BE2C (cell line): Measurements from ENCODE around the gene VASH1.
A peak's percentile ranks its signal among the peaks of the same experiment; 100 is the strongest.

Source experiments
- DNase-seq: peaks from one replicate; pipeline ENCODE4 v3.0.0-alpha.2; 2020
- H3K27me3 ChIP-seq: fragments of 250-450 bp; sonication (Bioruptor Pico); 2 replicates; pipeline ENCODE4 v1.5.1; 2020; ENCODE audit warnings: mild to moderate bottlenecking
- H3K36me3 ChIP-seq: fragments of 250-450 bp; sonication (Bioruptor Pico); 2 replicates; pipeline ENCODE4 v1.5.1; 2020; ENCODE audit warnings: mild to moderate bottlenecking
- H3K4me1 ChIP-seq: fragments of 250-450 bp; sonication (Bioruptor Pico); 2 replicates; pipeline ENCODE4 v1.5.1; 2020
- H3K4me3 ChIP-seq: 2 replicates; pipeline ENCODE4 v1.5.1; 2011; ENCODE audit warnings: low read depth, low read length
- H3K9me3 ChIP-seq: fragments of 250-450 bp; sonication (Bioruptor Pico); 2 replicates; pipeline ENCODE4 v1.5.1; 2020
- CTCF ChIP-seq: IDR thresholded peaks from 2 replicates; pipeline ENCODE4 v1.5.1; 2012; ENCODE audit warnings: mild to moderate bottlenecking, low read depth, low read length

The VASH1 gene

DNA sequence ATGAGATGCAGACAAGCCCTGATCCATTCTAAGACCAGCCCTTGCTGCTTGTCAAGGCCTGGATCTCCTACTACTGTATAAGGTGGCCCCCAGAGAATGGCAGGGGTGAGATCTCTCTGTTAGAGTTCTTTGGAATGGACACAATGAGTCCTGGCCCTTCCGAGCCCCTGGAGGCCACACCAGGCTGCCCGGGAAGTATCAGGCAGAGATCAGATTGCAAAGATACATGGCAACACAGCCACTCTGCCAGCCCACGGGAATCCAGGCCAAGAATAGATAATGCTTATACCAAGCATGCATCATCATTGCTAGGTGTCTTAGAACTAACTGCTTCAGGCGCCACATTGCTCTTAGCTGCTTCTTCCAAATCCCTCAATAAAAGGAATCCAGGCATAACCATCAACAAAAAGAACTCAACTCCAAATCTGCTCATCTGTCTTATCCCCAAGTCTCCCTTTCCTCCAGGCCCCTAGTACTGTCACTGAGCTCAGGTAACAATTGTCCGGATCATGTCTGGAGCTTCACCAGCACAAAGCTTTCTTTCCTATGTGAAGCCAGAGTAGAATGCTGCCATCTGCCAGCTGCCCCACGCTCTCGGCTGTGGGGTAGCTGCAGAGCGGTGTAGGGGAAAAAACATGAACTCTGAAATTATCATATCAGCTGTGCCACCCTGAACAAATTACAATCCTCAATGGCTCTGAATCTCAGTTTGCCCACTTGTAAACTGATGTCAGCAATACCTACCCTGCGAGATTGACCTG lies 5.5 kb upstream of the VASH1 start:
- Histone ChIP-seq H3K9me3 (no peaks in the 10 kb centered on the region), H3K4me3 (no peak overlapping the region), H3K27me3 (no peaks in the 10 kb centered on the region), H3K36me3 (no peaks in the 10 kb centered on the region), H3K4me1 (no peaks in the 10 kb centered on the region)
- no peak for TF ChIP-seq CTCF
- DNase-seq = no peak

GRCh38 chr14:76756371-76756750 lies 4.9 kb upstream of the VASH1 start:
- H3K36me3 ChIP-seq = no peaks in the 10 kb centered on the region
- no peak for TF ChIP-seq CTCF
- H3K4me3 ChIP-seq = no peak overlapping the region
- no peaks in the 10 kb centered on the region for H3K4me1 ChIP-seq
- no peaks in the 10 kb centered on the region for H3K27me3 ChIP-seq
- no peaks in the 10 kb centered on the region for H3K9me3 ChIP-seq
- DNase-seq = no peak

GRCh38 chr14:76759589-76759988 lies 1.7 kb upstream of the VASH1 start:
- Histone ChIP-seq H3K9me3 (no peaks in the 10 kb centered on the region), H3K4me1 (no peaks in the 10 kb centered on the region), H3K4me3 (no peak overlapping the region), H3K36me3 (no peaks in the 10 kb centered on the region), H3K27me3 (peaks cover 10% of the 10 kb centered on the region)
- no peak for TF ChIP-seq CTCF
- no peak for DNase-seq

GRCh38 chr14:76760331-76761135 lies 735 bp upstream of the VASH1 start:
- no peaks in the 10 kb centered on the region for H3K36me3 ChIP-seq
- peak overlapping the region; percentile 71 for H3K4me3 ChIP-seq
- no peaks in the 10 kb centered on the region for H3K9me3 ChIP-seq
- H3K4me1 ChIP-seq = no peaks in the 10 kb centered on the region
- TF ChIP-seq CTCF = no peak
- DNase-seq = no peak
- H3K27me3 ChIP-seq = peaks cover 10% of the 10 kb centered on the region

GRCh38 chr14:76761960-76762410 lies 717 bp downstream of the VASH1 start:
- no peak for DNase-seq
- H3K36me3 ChIP-seq = no peaks in the 10 kb centered on the region
- no peaks in the 10 kb centered on the region for H3K9me3 ChIP-seq
- peaks cover 10% of the 10 kb centered on the region for H3K27me3 ChIP-seq
- H3K4me3 ChIP-seq = peak overlapping the region; percentile 71
- H3K4me1 ChIP-seq = no peaks in the 10 kb centered on the region
- no peak for TF ChIP-seq CTCF

GRCh38 chr14:76762411-76763095 lies 1.3 kb downstream of the VASH1 start:
- no peak for DNase-seq
- H3K4me1 ChIP-seq = no peaks in the 10 kb centered on the region
- no peak for TF ChIP-seq CTCF
- H3K9me3 ChIP-seq = no peaks in the 10 kb centered on the region
- H3K4me3 ChIP-seq = peak overlapping the region; percentile 71
- H3K27me3 ChIP-seq = peaks cover 10% of the 10 kb centered on the region
- no peaks in the 10 kb centered on the region for H3K36me3 ChIP-seq
